H1 (cell line): Measurements from ENCODE around the gene MEIS2. TPM values are rescaled to one million over a fixed set of nuclear protein-coding genes. Genes with fewer than 3 reads are reported as not detected.

Experiments used
- BACH1 ChIP-seq: IDR thresholded peaks from 2 replicates; pipeline ENCODE4 v1.6.1; 2012; ENCODE audit warnings: low read length, improper control_type of control experiment
- PHF8 ChIP-seq: fragments of 200-600 bp; sonication (generic); conservative IDR thresholded peaks from 2 replicates; pipeline ENCODE4 v1.7.1; 2012; ENCODE audit warnings: low read depth, mild to moderate bottlenecking, inconsistent platforms, low read length, moderate library complexity
- POLR2A ChIP-seq, 2 experiments: IDR thresholded peaks; 1 replicate in 1 of 2; 2 replicates in 1 of 2; pipeline ENCODE4 v1.6.1; 2011; ENCODE audit warnings: low read depth in 2 of 2, low read length in 2 of 2, mild to moderate bottlenecking in 2 of 2; ENCODE audit errors: control extremely low read depth in 1 of 2
- SP4 ChIP-seq: IDR thresholded peaks from 2 replicates; pipeline ENCODE4 v1.6.1; 2012; ENCODE audit warnings: low read length, inconsistent platforms
- USF2 ChIP-seq: IDR thresholded peaks from 2 replicates; pipeline ENCODE4 v1.6.1; 2011; ENCODE audit warnings: low read length, improper control_type of control experiment
- polyA plus RNA-seq, 7 experiments: library from polyadenylated mRNA; depleted of rRNA in 3 of 7; stranded (reverse) in 5 of 7; unstranded in 2 of 7; fragments of >200 nt in 5 of 7; fragments of 200-250 nt in 2 of 7; gene quantifications; 1 replicate in 5 of 7; 2 replicates in 1 of 7; 4 replicates in 1 of 7; pipeline versions ENCODE4 v1.2.1 to v1.2.3, GENCODE V29; 2011 to 2013; ENCODE audit warnings: missing spikeins in 2 of 7, mixed read lengths in 2 of 7
- total RNA-seq: library from RNA; stranded (reverse); fragmentation: NEBNext Ultra II Directional; extraction: Animal tissue kit (Norgen Biotek cat#: 25700); gene quantifications from 2 replicates; pipeline ENCODE4 v1.2.1, GENCODE V29; 2021

MEIS2 gene
- total and polyA plus RNA-seq, 2 of the 8 experiments (the other 6 are each of a cell fraction or from before 2014, with no cell fraction given), result 0.22 to 1.2 TPM

DNA sequence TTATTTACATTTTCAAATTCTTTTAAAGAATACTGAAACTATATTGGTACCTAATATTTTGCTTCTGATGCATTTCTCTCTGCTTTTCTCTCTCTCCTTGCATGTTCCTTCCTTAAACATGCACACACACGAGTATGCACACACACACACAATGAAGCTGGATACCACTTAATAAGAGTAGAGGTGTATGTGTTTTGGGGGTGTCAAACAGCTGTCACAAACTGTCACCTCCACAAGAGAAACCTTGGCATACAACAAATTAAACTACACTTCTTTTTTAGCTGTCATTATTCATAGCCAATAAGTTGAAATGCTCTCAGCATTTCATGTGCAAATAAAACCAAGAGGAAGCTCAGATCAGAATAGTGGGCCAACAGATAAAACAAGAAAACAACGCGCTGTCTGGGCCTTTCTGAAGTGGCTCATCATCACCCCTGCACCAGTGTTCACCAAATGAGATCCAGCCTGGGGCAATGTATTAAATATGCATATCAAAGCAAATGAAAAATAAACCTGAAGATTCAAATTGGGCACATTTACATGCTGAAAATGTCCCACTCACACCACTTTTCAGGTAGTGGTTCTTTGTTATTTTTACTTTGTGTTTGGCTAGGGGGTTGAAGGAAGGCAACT, 9.7 kb downstream of the MEIS2 start (continued):
- TF ChIP-seq PHF8 (no peak), BACH1 (no peak), USF2 (no peak), SP4 (no peak), POLR2A (IDR thresholded peaks at IDR 0.05; ENCODE audit: control extremely low read depth in 1 of 2, low read depth in 2 of 2, low read length in 2 of 2) (no peak)
- TF ChIP-seq, all 59 proteins: peak for 0
